Measurements from ENCODE around the gene FN1. TPM values are rescaled to one million over a fixed set of nuclear protein-coding genes. Genes with fewer than 3 reads are reported as not detected.

FN1 gene
- total and polyA plus RNA-seq, 2 donors (not counting 3 experiments of a cell fraction or from before 2014, with no cell fraction given): 3,221 to 3,740 TPM

DNA sequence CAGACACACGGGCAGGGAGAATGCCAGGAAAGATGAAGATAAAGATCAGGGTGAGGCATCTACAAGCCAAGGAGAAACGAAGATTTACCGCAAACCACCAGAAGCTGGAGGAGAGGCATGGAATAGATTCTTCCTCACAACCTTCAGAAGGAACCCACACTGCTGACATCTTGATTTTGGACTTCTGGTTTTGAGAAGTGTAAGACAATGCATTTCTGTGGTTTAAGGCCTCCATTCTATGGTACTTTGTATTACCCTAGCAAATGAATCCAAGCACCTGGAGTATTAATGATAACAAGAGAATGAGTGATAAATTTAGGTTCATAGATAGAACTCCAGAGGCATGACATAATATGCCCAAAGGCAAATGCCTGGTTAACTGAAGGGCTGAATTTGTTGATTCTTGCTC is 11.8 kb upstream of the FN1 start:
- Histone ChIP-seq H3K4me1 (ENCODE audit: control insufficient read depth, extremely low read depth, insufficient read depth, low read length) (no peaks in the 10 kb centered on the region), H3K4me3 (replicated peaks in 1 of 3; ENCODE audit: insufficient read depth in 1 of 3, low read depth in 1 of 3, low read length in 3 of 3) (no peak overlapping the region), H3K27ac (ENCODE audit: insufficient read depth, low read depth, low read length) (no peak overlapping the region), H3K27me3 (ENCODE audit: control insufficient read depth in 2 of 2, insufficient read depth in 2 of 2, low read length in 2 of 2) (no peaks in the 10 kb centered on the region), H3K79me2 (ENCODE audit: control insufficient read depth, insufficient read depth, low read length) (no peaks in the 10 kb centered on the region), H3K4me2 (ENCODE audit: insufficient read depth, low read length) (no peak overlapping the region), H3K36me3 (ENCODE audit: control insufficient read depth in 2 of 2, extremely low read depth in 1 of 2, insufficient read depth in 2 of 2, low read length in 2 of 2) (no peaks in the 10 kb centered on the region), H4K20me1 (replicated peaks; ENCODE audit: control insufficient read depth, extremely low read depth, insufficient read depth, low read length) (no peaks in the 10 kb centered on the region), H3K9me1 (replicated peaks; ENCODE audit: control insufficient read depth, extremely low read depth, insufficient read depth, low read length) (no peaks in the 10 kb centered on the region), H2AFZ (ENCODE audit: low read depth, low read length) (no peak overlapping the region), H3K9ac (replicated peaks; ENCODE audit: extremely low read depth, insufficient read depth, low read length) (no peak overlapping the region), H3K9me3 (replicated peaks; ENCODE audit: control insufficient read depth, insufficient read depth, low read length) (no peaks in the 10 kb centered on the region)
- FAIRE-seq: no peak
- no peak for DNase-seq (ENCODE audit: low read depth, low spot score)
- intact Hi-C loops (cut with micrococcal nuclease): no loop called here
- POLR2A ChIA-PET: no interaction called here
- CTCF ChIA-PET: interaction anchor here (1.5 kb wide), 1 partner anchor 59 kb away, joined by 3 read pairs; no protein-coding TSS in a partner anchor
- TF ChIP-seq FOS (IDR thresholded peaks at IDR 0.05; ENCODE audit: borderline replicate concordance, insufficient read depth, low read length): no peak
- no peak for TF ChIP-seq JUN (IDR thresholded peaks at IDR 0.05; ENCODE audit: borderline replicate concordance, insufficient read depth, insufficient read length, low read depth)
- TF ChIP-seq GATA2 (IDR thresholded peaks at IDR 0.05; ENCODE audit: insufficient read depth, insufficient read length, low read depth, low read length): no peak
- TF ChIP-seq, protein P1, sequence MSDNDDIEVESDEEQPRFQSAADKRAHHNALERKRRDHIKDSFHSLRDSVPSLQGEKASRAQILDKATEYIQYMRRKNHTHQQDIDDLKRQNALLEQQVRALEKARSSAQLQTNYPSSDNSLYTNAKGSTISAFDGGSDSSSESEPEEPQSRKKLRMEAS (IDR thresholded peaks at IDR 0.05; ENCODE audit: insufficient read depth, insufficient read length): no peak
- no peak for TF ChIP-seq EZH2 (IDR thresholded peaks at IDR 0.05; ENCODE audit: borderline replicate concordance, low read depth, low read length, severe bottlenecking)
- no peak for TF ChIP-seq POLR2A (IDR thresholded peaks at IDR 0.05; ENCODE audit: low read depth, low read length)
- TF ChIP-seq MYC (IDR thresholded peaks at IDR 0.05; ENCODE audit: low read depth, low read length): no peak
- TF ChIP-seq, protein P2, sequence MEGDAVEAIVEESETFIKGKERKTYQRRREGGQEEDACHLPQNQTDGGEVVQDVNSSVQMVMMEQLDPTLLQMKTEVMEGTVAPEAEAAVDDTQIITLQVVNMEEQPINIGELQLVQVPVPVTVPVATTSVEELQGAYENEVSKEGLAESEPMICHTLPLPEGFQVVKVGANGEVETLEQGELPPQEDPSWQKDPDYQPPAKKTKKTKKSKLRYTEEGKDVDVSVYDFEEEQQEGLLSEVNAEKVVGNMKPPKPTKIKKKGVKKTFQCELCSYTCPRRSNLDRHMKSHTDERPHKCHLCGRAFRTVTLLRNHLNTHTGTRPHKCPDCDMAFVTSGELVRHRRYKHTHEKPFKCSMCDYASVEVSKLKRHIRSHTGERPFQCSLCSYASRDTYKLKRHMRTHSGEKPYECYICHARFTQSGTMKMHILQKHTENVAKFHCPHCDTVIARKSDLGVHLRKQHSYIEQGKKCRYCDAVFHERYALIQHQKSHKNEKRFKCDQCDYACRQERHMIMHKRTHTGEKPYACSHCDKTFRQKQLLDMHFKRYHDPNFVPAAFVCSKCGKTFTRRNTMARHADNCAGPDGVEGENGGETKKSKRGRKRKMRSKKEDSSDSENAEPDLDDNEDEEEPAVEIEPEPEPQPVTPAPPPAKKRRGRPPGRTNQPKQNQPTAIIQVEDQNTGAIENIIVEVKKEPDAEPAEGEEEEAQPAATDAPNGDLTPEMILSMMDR (IDR thresholded peaks at IDR 0.05; ENCODE audit: extremely low read depth in 1 of 2, insufficient read depth in 1 of 2, low read depth in 1 of 2, low read length in 2 of 2): no peak
- TF ChIP-seq POLR2AphosphoS5 (IDR thresholded peaks at IDR 0.05; ENCODE audit: insufficient read depth, low read depth, low read length): no peak
- no TSS peak for BruUV-seq (replicated peaks)
- dilution Hi-C loops (cut with MboI; ENCODE audit: extremely low pct_ligation_motif_present, low sequenced_read_pairs): no loop called here

Measured in endothelial cell of umbilical vein (primary cell).